Neuronal stem cell (in vitro differentiated cells): ENCODE measurements around the gene FBXO7. TPM values are rescaled to one million over a fixed set of nuclear protein-coding genes. Genes with fewer than 3 reads are reported as not detected.

ENCODE experiments used
- DNase-seq: peaks from one replicate; pipeline ENCODE4 v3.0.0-alpha.2; 2013; ENCODE audit warnings: low spot score
- H2AFZ ChIP-seq: one replicate; pipeline ENCODE4 v1.6.1; 2013; ENCODE audit warnings: mild to moderate bottlenecking, low read length, inconsistent platforms
- H2AK5ac ChIP-seq: 2 replicates; pipeline ENCODE4 v1.6.1; 2013; ENCODE audit warnings: low read depth, mild to moderate bottlenecking, inconsistent platforms, low read length, moderate library complexity, mixed read lengths
- H2BK120ac ChIP-seq: 2 replicates; pipeline ENCODE4 v1.6.1; 2013; ENCODE audit warnings: low read depth, mild to moderate bottlenecking, inconsistent platforms, low read length, moderate library complexity, mixed read lengths
- H2BK12ac ChIP-seq: one replicate; pipeline ENCODE4 v1.6.1; 2013; ENCODE audit warnings: low read length, inconsistent platforms
- H2BK15ac ChIP-seq: 2 replicates; pipeline ENCODE4 v1.6.1; 2013; ENCODE audit warnings: mild to moderate bottlenecking, low read length, inconsistent platforms, mixed read lengths
- H2BK5ac ChIP-seq: one replicate; pipeline ENCODE4 v1.6.1; 2013; ENCODE audit warnings: inconsistent platforms, mild to moderate bottlenecking, low read length, moderate library complexity
- H3K14ac ChIP-seq: one replicate; pipeline ENCODE4 v1.6.1; 2013; ENCODE audit warnings: low read length, inconsistent platforms
- H3K18ac ChIP-seq: 2 replicates; pipeline ENCODE4 v1.6.1; 2013; ENCODE audit warnings: low read length, inconsistent platforms
- H3K23ac ChIP-seq: 2 replicates; pipeline ENCODE4 v1.6.1; 2013; ENCODE audit warnings: low read depth, mild to moderate bottlenecking, mixed read lengths, low read length, inconsistent platforms; ENCODE audit not compliant: poor library complexity
- H3K27ac ChIP-seq: replicated peaks from 3 replicates; pipeline ENCODE4 v1.5.1; 2013; ENCODE audit warnings: low read length, inconsistent platforms
- H3K27me3 ChIP-seq, 3 experiments: 2 replicates each; pipeline ENCODE4 v1.6.1; 2013; ENCODE audit warnings: low read length in 3 of 3, mild to moderate bottlenecking in 2 of 3, inconsistent platforms in 1 of 3, low read depth in 1 of 3, mixed read lengths in 1 of 3, moderate library complexity in 1 of 3; ENCODE audit not compliant: control insufficient read depth in 3 of 3, insufficient read depth in 3 of 3
- H3K36me3 ChIP-seq, 2 donors: replicated peaks in 1 of 2; 2 replicates each; pipeline ENCODE4 v1.6.1; 2013; ENCODE audit warnings: low read length in 2 of 2; ENCODE audit not compliant: control insufficient read depth in 2 of 2, insufficient read depth in 2 of 2
- H3K4ac ChIP-seq: 2 replicates; pipeline ENCODE4 v1.6.1; 2013; ENCODE audit warnings: inconsistent platforms, mild to moderate bottlenecking, low read length, moderate library complexity
- H3K4me1 ChIP-seq, 2 donors: 1 replicate in 1 of 2; 2 replicates in 1 of 2; pipeline ENCODE4 v1.6.1; 2013; ENCODE audit warnings: low read length in 2 of 2, low read depth in 1 of 2; ENCODE audit not compliant: control insufficient read depth in 2 of 2, insufficient read depth in 1 of 2
- H3K4me2 ChIP-seq: one replicate; pipeline ENCODE4 v1.6.1; 2013; ENCODE audit warnings: mild to moderate bottlenecking, low read length, inconsistent platforms; ENCODE audit not compliant: insufficient read depth, poor library complexity, severe bottlenecking
- H3K4me3 ChIP-seq, 2 donors: 2 replicates each; pipeline ENCODE4 v1.5.1; 2013; ENCODE audit warnings: low read length in 2 of 2, mild to moderate bottlenecking in 2 of 2, inconsistent platforms in 1 of 2, moderate library complexity in 1 of 2
- H3K79me1 ChIP-seq: one replicate; pipeline ENCODE4 v1.6.1; 2013; ENCODE audit warnings: low read depth, mild to moderate bottlenecking, inconsistent platforms, low read length, moderate library complexity
- H3K9ac ChIP-seq: one replicate; pipeline ENCODE4 v1.6.1; 2013; ENCODE audit warnings: mild to moderate bottlenecking, low read depth, low read length, inconsistent platforms; ENCODE audit not compliant: poor library complexity
- H3K9me3 ChIP-seq, 2 donors: replicated peaks in 1 of 2; 2 replicates each; pipeline versions ENCODE3 to v1.6.1; 2013; ENCODE audit warnings: low read length in 2 of 2, mild to moderate bottlenecking in 2 of 2, inconsistent platforms in 1 of 2, low read depth in 1 of 2, mixed read lengths in 1 of 2, moderate library complexity in 1 of 2; ENCODE audit not compliant: control insufficient read depth in 2 of 2, insufficient read depth in 1 of 2
- H4K8ac ChIP-seq: one replicate; pipeline ENCODE4 v1.6.1; 2013; ENCODE audit warnings: low read depth, mild to moderate bottlenecking, inconsistent platforms, low read length, moderate library complexity
- H4K91ac ChIP-seq: one replicate; pipeline ENCODE4 v1.6.1; 2013; ENCODE audit warnings: low read length, low read depth, mild to moderate bottlenecking, inconsistent platforms; ENCODE audit not compliant: poor library complexity
- WGBS, 2 donors: extraction: QIAGEN DNeasy Blood & Tissue Kit; methylation state at CpG; one replicate each; pipeline ENCODE4 v1.1.7; 2013; ENCODE audit warnings: missing lambda C conversion rate in 2 of 2, mixed read lengths in 1 of 2; ENCODE audit not compliant: insufficient read length in 2 of 2, insufficient replicate concordance in 1 of 2; ENCODE audit errors: extremely low coverage in 2 of 2; 5-methylcytosine and 5-hydroxymethylcytosine counted together
- polyA plus RNA-seq, 2 experiments: library from polyadenylated mRNA; stranded (reverse); fragments of 200-250 nt; gene quantifications; one replicate each; pipeline ENCODE4 v1.2.3, GENCODE V29; 2013

Gene FBXO7
- 46.7 TPM for polyA plus RNA-seq (2013, experiment 1 of 2)
- polyA plus RNA-seq (2013, experiment 2 of 2): 46.3 TPM

DNA sequence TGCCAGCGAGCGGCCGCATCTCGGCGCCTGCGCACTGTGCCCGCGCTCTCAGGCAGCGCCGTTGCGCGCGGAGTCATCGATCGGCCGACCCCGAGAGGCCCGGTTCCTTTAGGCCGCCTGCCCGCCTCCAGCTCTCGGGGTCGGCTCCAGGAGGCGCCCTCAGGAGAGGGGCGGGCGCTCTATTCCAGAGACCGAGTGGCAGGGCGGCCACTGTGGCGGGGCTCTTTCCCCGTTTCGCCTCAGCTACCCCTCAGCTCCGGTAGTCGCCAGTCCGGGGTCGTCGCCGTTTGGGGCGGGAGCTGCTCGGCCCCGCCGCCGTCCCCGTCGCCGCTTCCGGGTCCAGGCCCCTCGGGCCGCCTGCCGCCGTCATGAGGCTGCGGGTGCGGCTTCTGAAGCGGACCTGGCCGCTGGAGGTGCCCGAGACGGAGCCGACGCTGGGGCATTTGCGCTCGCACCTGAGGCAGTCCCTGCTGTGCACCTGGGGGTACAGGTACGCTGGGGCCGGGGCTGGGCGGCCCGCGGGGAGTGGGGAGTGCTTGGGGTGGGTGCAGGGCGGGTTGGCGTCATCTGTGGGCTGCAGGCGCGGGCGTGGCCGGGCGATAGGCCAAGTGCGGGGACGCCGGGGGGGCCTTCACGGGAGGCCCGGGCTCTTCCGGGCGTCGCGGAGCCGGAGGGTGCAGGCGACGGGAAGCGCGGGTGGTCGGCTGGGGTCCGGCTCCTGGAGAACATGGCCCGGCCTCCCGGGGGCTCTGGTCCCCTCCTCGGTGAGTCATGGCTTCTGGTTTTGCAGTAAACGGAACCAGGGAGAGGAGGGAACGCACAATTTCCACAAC, at the start of gene FBXO7:
Gene FBXO7, plus strand, starts transcription at position 177 of the 833 bp plus-strand sequence. Its CDS starts 192 bp downstream, at position 369.
- H2BK12ac ChIP-seq: no peak within 1 kb of the TSS
- no peak within 1 kb of the TSS for H2BK120ac ChIP-seq
- H3K4ac ChIP-seq: no peak within 1 kb of the TSS
- H3K27me3 ChIP-seq: peaks cover 0 to 7% (median 2%) of the 10 kb centered on the region in 3 experiments
- no peak within 1 kb of the TSS for H4K8ac ChIP-seq
- peak within 1 kb of the TSS; percentile 93 for H2BK5ac ChIP-seq
- peak within 1 kb of the TSS; percentile 76 for H3K27ac ChIP-seq
- no CpG with 5 or more reads among the region's 92 CpGs for WGBS, 2 donors
- no peak within 1 kb of the TSS for H2AK5ac ChIP-seq
- H3K79me1 ChIP-seq: no peaks in the 10 kb centered on the region
- peak within 1 kb of the TSS; percentile 67 for H3K4me2 ChIP-seq
- H3K23ac ChIP-seq: no peak within 1 kb of the TSS
- peaks cover 0 to 7% of the 10 kb centered on the region in 2 donors for H3K4me1 ChIP-seq
- peak within 1 kb of the TSS; percentile 82 for H3K9ac ChIP-seq
- H3K36me3 ChIP-seq: peaks cover 0 to 6% of the 10 kb centered on the region in 2 donors
- H2AFZ ChIP-seq: peak within 1 kb of the TSS; percentile 98
- no peak within 1 kb of the TSS for H4K91ac ChIP-seq
- H3K14ac ChIP-seq: no peak within 1 kb of the TSS
- peak within 1 kb of the TSS; percentile 84 for H2BK15ac ChIP-seq
- DNase-seq: peak; percentile 92
- peak within 1 kb of the TSS; percentile 81 to 92 for H3K4me3 ChIP-seq
- H3K18ac ChIP-seq: peak within 1 kb of the TSS; percentile 94
- H3K9me3 ChIP-seq: no peaks in the 10 kb centered on the region

GRCh38 chr22:32426881-32427280, 47.7 kb upstream of the FBXO7 start:
- H2BK5ac ChIP-seq: no peak overlapping the region
- H3K4me1 ChIP-seq: no peaks in the 10 kb centered on the region
- no peak overlapping the region for H3K9ac ChIP-seq
- no peak overlapping the region for H3K4me2 ChIP-seq
- H4K8ac ChIP-seq: no peak overlapping the region
- DNase-seq: no peak
- H3K18ac ChIP-seq: no peak overlapping the region
- H2AK5ac ChIP-seq: no peak overlapping the region
- peaks cover 0 to 29% (median 0%) of the 10 kb centered on the region in 3 experiments for H3K27me3 ChIP-seq
- no peak overlapping the region for H4K91ac ChIP-seq
- no peak overlapping the region for H2BK15ac ChIP-seq
- H3K4ac ChIP-seq: no peak overlapping the region
- H2AFZ ChIP-seq: no peak overlapping the region
- no peaks in the 10 kb centered on the region for H3K36me3 ChIP-seq
- no peak overlapping the region for H3K27ac ChIP-seq
- no peak overlapping the region for H3K4me3 ChIP-seq
- H3K79me1 ChIP-seq: no peaks in the 10 kb centered on the region
- no peak overlapping the region for H3K23ac ChIP-seq
- whole genome bisulfite sequencing, 2 donors: no CpG with 5 or more reads among the region's 4 CpGs
- no peak overlapping the region for H2BK120ac ChIP-seq
- H3K14ac ChIP-seq: no peak overlapping the region
- H2BK12ac ChIP-seq: no peak overlapping the region
- no peaks in the 10 kb centered on the region for H3K9me3 ChIP-seq

DNA sequence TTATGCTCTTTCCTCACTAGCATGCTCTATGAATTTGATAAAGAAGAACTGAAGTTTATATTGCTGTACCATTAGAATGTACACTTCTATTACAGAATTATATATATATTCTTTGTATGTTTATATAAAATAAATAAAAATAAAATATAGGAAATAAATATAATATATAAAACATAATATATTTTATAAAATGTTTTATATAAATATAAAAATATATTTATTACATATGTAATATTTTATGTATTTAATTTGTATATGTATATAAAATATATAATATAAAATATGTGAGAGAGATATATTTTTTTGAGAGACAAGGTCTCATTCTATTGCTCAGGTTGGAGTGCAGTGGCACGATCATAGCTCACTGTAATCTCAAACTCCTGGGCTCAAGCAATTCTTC, 44.3 kb upstream of the FBXO7 start:
- DNase-seq: no peak
- Histone ChIP-seq H2BK15ac (no peak overlapping the region), H3K4me1 (no peaks in the 10 kb centered on the region), H3K14ac (no peak overlapping the region), H3K79me1 (no peaks in the 10 kb centered on the region), H4K91ac (no peak overlapping the region), H3K18ac (no peak overlapping the region), H3K27me3 (peaks cover 0 to 15% (median 0%) of the 10 kb centered on the region in 3 experiments), H3K23ac (no peak overlapping the region), H3K4ac (no peak overlapping the region), H4K8ac (no peak overlapping the region), H3K27ac (no peak overlapping the region), H2BK5ac (no peak overlapping the region), H3K4me3 (no peak overlapping the region), H2BK120ac (no peak overlapping the region), H3K36me3 (no peaks in the 10 kb centered on the region), H2BK12ac (no peak overlapping the region), H2AK5ac (no peak overlapping the region), H3K9me3 (no peaks in the 10 kb centered on the region), H3K9ac (no peak overlapping the region), H3K4me2 (no peak overlapping the region), H2AFZ (no peak overlapping the region)
- no CpG with 5 or more reads among the region's 1 CpG for WGBS, 2 donors

GRCh38 chr22:32444068-32444467, 30.5 kb upstream of the FBXO7 start:
- H3K9ac ChIP-seq: no peak overlapping the region
- peaks cover 0 to 33% (median 0%) of the 10 kb centered on the region in 3 experiments for H3K27me3 ChIP-seq
- no peaks in the 10 kb centered on the region for H3K4me1 ChIP-seq
- H4K8ac ChIP-seq: no peak overlapping the region
- no peak overlapping the region for H2BK15ac ChIP-seq
- no peak overlapping the region for H3K4me3 ChIP-seq
- peak; percentile 8 for DNase-seq
- H3K14ac ChIP-seq: no peak overlapping the region
- H2BK12ac ChIP-seq: no peak overlapping the region
- H2AK5ac ChIP-seq: no peak overlapping the region
- H3K27ac ChIP-seq: no peak overlapping the region
- no peaks in the 10 kb centered on the region for H3K79me1 ChIP-seq
- H3K18ac ChIP-seq: no peak overlapping the region
- H3K36me3 ChIP-seq: no peaks in the 10 kb centered on the region
- no peak overlapping the region for H3K23ac ChIP-seq
- no peak overlapping the region for H2BK120ac ChIP-seq
- H2AFZ ChIP-seq: no peak overlapping the region
- H3K4ac ChIP-seq: no peak overlapping the region
- H4K91ac ChIP-seq: no peak overlapping the region
- no peak overlapping the region for H3K4me2 ChIP-seq
- WGBS, 2 donors: no CpG with 5 or more reads among the region's 6 CpGs
- no peaks in the 10 kb centered on the region for H3K9me3 ChIP-seq
- no peak overlapping the region for H2BK5ac ChIP-seq
